ENCODE data around the gene DEPDC1B.

DNA sequence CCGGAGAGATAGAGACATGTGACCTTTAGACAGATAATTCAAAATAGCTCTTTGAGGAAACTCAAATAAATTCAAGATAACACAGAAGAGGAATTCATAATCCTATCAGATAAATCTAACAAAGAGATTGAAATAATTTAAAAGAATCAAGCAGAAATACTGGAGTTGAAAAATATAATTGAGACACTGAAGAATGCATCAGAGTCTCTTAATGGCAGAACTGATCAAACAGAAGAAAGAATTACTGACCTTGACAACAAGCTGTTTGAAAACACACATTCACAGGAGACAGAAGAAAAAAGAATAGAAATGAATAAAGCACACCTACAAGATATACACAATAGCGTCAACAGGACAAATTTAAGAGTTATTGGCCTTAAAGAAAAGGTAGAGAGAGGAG lies 40.4 kb upstream of the DEPDC1B start:
- no peak for TF ChIP-seq POLR2A (IDR thresholded peaks at IDR 0.05; ENCODE audit: low read length)
- no peak for TF ChIP-seq GATA1 (IDR thresholded peaks at IDR 0.05; ENCODE audit: low read depth, low read length)

Data from erythroblast (primary cell).